Peyer's patch (tissue), 4 donors: Measurements from ENCODE around the gene TUBA1C.

Experiments used
- CTCF ChIP-seq, 6 experiments: fragments of 450-650 bp in 4 of 6; fragments of 200-600 bp in 2 of 6; sonication (generic) in 1 of 6; IDR thresholded peaks; one replicate each; pipeline ENCODE4 v1.5.1; 2017 to 2019; ENCODE audit warnings: antibody characterized with exemption in 6 of 6, mild to moderate bottlenecking in 3 of 6, moderate library complexity in 1 of 6
- POLR2A ChIP-seq, 2 donors: fragments of 450-650 bp; IDR thresholded peaks; one replicate each; pipeline ENCODE4 v1.5.1; 2017; ENCODE audit warnings: antibody characterized with exemption in 2 of 2, mild to moderate bottlenecking in 2 of 2, moderate library complexity in 2 of 2

- TF ChIP-seq POLR2A (IDR thresholded peaks at IDR 0.05) (no peak), CTCF (IDR thresholded peaks at IDR 0.05) (peak in 3 of 6 experiments; percentile 3 to 11 (median 4))
These were observed 39.2 kb upstream of the TUBA1C start for GRCh38 chr12:49225576-49226166.
